NCI-H446 treated with DMSO at 0.1 percent for 48 hours (cell line): ENCODE data around the gene E2F8.
A peak's percentile ranks its signal among the peaks of the same experiment; 100 is the strongest.

ENCODE experiments used
- DNase-seq: peaks from one replicate; lab custom pipeline; 2025; lab: John Stamatoyannopoulos, UW

E2F8 gene

DNA sequence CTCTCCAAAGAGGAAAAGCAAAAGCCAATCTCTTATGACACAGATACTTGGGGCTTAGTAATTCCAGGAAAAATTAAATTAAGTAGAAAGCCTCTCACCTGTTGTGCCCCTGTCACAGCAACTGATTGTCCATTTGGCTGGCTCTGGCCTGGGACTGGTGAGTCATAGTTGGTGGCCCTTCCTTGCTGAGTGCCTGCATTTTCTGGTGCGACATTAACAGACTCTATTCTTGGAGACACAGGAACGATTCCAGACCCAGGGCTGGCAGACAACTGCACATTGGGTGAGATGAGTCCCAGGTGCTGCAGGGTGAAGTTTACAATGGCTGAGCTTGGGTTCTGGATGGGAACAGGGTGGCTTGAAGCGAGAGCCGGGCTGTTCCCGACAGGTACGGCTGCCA is 15.6 kb downstream of the E2F8 start:
- no peak for DNase-seq

DNA sequence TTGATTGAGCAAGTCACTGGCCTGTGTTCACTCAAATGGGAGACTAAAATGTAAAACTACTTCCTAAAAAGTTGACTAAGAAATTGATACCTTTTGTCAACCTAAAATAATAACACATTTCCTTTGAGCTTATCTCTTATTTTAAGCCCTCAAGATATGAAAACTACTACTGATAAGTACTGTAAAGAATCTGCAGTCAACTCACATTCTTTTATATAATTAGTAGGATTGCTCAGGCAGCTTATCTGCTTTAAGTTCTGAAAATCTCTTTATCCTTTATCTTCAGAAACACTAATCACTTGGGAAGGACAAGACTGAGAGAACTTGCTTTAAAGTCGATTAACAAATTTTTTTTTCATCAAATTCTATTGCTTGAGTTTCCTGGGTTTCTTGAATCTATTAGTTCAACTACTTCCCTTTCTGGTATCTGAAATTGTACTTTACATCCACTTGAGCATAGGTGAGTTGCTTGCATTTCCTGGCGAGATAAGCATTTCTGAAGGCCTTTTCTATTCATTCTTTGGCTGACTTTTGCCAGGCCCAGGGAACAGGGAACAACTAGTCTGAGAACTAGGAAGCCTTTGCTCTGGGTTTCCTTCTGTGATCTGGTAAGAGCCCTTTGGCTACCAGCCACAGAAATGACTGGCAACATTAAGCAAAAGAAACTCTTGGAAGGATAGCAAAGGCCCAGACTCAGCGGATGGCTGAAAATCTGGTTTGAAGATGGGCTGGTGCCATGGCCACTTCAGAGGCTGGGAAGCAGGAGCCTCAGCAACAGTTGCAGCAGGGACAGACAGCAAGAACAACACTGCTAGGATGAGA is 19.6 kb downstream of the E2F8 start:
- DNase-seq = peak; percentile 58

DNA sequence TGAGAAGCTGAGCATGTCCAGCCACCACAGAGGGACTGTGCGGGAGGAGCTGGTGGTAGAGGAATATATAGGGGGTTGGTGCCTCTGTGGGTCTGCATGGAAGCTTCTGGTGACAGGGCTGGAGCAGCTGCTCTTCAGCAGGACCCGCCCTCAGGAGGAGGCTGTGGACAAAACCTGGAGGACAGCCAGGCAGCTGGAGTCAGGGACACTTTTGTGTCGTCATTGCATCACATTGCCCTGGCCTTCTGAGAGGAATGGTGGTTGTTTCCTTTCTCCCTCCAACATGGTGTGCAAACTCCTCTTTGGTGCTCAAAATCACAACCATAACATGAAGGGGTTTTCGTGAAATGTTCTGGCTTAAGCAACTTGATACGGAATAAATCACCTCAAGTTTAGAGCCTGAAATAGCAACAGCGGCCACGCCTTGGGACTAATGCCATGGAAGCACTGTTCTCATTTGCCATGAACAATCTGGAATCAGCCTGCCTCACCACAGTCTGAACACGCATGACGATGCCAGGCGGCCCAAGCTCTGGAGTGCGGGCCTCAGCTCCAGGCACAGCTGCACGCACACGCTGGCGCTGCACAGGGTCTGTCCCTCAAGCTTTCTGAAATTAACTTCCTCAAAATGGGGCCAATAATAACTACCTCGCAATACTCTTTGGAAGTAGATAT is 21.8 kb downstream of the E2F8 start:
- DNase-seq = peak; percentile 66

GRCh38 chr11:19218216-19218615 is 22.5 kb downstream of the E2F8 start:
- peak; percentile 83 for DNase-seq

DNA sequence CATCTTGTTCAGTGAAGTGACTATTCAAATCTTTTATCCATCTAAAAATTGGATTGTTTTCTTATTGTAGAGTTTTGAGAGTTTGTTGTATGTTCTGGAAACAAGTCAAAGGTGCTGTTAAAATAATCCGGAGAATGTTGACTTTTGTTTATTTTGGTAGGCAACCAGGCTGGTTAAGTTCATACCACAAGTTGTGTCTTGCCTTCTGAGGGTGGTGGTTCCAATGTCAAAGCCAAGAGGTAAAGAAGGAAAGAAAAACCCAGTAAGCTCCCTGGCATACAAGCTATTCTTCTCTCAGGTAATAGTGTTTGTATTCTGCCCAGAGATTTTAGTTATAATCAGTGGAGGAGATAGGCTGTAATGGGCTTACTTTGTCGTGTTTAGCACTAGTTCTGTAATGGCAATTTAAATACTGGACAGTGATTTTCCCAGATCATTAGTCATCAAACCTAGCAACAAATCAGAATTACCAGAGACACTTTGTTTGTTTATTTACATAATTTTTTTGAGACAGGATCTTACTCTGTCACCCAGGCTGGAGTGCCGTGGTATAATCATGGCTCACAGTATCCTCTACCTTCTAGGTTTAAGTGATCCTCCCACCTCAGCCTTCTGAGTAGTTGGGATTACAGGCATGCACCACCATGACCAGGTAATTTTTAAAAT is 23.9 kb downstream of the E2F8 start:
- no peak for DNase-seq

DNA sequence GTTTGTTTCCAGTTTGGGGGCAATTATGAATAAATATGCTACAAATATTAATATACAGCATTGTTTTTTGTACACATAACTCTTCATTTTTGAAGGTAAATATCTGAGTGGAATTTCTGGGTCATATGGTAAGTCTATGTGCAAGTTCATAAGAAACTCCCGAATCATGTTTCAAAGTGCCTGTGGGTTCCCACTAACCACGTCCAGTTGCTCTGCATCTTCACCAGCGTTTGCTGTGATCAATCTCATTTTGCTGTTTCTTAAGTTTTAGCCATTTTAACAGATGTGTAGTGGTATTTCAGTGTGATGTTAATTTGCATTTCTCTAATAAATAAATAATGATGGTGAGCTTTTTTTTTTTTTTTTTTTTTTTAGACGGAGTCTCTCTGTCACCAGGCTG is 24.7 kb downstream of the E2F8 start:
- DNase-seq = no peak

DNA sequence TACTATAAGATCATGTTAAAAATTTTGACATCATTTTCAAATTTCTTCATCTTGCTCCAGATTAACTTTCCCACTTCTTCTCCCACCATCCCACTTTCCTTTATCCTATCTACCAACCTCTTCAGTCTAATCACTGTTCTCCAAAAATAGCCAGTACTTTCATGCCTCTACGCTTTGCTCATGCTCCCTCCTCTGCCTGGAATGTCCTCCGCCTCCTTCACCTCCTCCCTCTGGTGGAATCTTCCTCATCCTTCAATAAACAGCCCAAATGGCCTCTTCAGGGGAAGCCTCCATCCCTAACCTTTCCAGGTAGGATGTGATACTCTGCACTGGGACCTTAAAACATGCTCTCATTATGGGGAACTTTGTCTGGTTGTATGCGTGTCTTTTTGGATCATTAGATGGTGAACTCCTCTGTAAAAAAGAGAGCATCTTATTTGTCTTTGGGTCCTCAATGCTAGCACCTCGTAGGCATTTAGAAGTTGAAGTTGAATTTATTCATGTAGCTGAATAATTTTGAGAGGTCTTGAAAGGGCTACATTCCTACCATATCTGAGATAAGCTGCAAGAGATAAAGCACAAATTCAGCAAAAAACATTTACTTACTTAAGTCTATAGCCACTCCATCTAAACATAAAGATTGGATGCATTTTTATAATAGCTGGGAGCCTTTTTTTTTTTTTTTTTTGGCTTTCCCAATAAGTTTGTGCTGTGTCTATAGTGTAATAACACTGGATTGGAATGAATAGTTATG is 31.0 kb downstream of the E2F8 start:
- DNase-seq = no peak

- no peak for DNase-seq
Observed at GRCh38 chr11:19208959-19209546, 31.7 kb downstream of the E2F8 start.

- no peak for DNase-seq
Observed at GRCh38 chr11:19208181-19208580, 32.6 kb downstream of the E2F8 start.

DNA sequence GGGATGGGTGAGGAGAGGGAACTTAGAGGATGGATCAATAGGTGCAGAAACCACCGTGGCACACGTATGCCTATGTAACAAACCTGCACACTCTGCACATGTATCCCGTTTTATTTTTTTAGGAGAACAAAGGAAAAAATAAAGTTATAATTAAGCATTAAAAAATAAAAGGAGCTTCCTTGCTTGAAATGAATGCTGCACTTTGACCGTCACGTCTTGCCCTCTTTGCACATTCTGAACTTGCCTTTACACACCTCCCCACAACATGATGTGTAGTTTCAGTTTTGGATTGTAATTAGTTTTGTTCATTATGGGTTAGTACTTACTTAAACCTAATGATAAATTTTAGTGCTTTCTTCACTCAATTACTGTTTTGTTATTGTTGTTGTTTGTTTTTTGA is 35.9 kb downstream of the E2F8 start:
- DNase-seq = no peak

- no peak for DNase-seq
Observed at GRCh38 chr11:19201737-19202605, 38.8 kb downstream of the E2F8 start, which contains the start of gene CSRP3. TSS of gene CSRP3 (minus strand) at chr11:19201983. CDS start at chr11:19192448, 9,535 bp downstream.

GRCh38 chr11:19200410-19201201 is 40.1 kb downstream of the E2F8 start:
- DNase-seq = no peak

GRCh38 chr11:19199771-19200170 is 41.0 kb downstream of the E2F8 start:
- no peak for DNase-seq

DNA sequence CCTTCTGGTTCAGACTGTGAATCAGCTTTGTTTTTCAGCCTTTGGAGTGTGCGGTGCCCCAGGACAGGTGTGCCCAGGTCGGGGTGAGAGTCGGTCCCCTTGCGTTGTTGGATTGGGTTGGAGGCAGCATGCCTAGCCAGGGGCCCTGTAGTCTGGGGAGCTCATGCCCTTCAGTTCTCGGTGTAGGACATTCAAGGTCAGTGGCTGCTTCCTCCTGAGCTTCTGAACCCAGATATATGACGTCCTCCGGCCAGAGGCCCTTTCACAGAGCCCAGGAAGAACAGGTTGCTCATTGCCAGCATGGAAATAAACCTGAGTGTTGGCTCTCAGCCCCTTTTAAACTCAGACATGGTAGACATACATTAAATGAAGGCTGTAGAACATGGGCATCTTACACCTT is 41.7 kb downstream of the E2F8 start:
- DNase-seq = no peak

DNA sequence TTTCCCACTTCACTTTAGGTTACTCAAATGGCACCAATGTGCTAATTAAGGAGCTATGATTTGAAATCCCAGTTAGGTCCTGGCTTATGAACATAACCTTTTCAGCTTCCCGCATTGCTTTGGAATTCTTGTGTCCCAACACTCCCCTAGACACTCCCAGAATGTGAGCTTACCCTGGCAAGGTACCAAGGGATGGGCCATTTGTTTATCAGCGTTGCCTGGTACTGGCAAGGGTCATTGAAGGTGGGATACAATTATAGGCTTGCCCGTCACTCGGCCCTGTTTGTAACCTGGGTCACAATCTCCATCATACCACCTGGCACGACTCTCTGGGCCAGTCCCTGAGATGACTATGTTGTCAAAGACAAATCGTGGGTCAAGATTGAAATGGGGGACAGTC is 44.3 kb downstream of the E2F8 start:
- DNase-seq = no peak

DNA sequence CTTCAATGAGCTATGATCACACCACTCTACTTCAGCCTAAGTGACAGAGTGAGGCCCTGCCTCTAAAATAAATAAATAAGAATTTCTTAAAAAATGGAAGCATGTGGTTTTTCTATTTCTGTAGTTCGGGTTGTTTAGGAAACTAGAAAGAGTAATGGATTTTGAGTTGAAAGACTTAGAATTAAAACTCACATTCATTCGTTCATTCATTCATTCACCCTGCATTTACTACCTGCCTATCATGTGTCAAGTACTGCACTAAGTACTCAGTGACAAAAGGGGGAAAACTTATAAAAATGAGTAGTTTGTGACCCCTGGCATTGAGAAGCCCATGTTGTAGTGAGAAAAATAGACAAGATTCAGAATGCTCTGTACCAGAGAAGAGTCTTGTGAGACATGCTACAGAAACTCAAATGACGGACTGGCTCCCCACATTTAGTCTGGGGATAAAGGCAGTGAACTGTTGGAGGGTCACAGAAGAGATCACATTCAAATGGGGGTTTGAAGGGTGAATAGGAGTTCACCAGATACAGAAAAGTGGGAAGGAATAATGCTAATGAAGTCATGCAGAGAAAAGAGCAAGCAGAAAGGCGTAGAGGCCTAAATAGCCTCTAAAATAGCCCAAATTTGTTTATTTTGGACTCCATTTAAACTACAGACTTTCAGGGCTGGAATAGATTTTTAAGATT is 46.0 kb downstream of the E2F8 start:
- no peak for DNase-seq

DNA sequence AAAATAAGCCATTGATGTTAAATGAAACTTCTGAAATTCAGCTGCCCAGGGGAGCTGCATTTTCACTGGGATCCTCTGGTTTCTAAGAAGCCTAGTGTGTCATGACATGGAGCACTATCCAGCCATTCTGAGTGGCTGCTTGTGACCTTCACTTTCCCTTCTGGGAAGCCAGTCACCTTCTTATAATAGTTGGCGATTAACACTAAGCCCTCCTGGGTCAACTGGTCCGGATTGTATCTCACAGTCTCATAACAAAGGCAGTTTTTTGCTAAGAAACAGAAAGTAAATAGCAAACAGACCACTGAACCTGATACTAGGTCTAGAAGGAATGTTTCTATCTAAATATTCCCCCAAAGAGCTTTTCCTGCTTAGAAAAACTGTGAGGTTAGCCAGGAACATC is 46.8 kb downstream of the E2F8 start:
- DNase-seq = no peak

DNA sequence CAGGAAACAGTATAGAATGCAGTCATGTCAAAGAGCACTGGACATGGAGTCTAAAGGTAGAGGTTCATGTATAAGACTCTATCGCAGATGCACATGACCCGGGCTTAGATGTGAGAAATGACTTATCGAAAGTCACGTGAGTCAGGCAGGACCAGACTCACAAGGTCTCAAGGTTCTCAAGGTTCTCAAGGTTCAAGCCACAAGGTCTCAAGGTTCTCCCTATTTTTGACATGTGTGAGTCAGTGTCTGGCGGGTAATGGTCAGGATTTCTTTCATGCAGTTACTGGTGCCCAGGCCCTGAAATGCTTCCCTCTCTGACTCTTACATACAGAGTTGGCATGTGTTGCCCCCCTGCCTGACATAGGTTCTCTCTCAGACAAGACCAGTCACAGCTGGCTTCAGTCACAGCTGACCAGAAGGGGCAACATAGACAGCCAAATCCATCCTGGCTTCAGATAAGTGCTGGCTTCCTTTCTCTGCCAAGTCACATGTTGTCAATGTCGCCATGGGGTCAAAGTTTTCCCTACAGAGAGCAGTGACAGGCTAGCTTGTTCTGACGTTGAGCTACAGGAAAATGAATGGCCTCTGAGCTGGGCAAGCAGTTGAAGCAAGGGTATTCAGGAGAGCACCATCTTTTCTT is 49.1 kb downstream of the E2F8 start:
- no peak for DNase-seq

DNA sequence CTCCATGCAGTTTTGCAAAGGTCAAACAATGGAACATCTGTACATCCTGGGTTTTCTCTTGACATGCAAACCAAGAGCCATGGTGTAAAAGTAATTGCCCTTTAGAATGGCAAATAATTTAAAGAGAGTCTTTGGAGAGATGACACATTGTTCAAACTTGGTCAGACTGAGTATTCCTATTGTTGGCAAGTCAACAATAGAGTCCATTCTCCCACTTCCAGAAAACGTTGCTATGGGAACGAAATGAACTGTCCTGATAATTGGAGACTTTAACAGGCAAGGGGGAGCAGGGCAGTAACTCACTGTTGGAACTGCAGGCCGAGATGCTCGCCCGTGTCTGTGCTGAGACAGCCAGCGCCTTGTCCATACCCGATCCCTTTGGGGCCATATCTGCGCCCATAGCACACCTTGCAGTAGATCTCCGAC is 52.9 kb downstream of the E2F8 start:
- no peak for DNase-seq
